Sigmoid colon (tissue), 7 donors: ENCODE data around the gene RDH5. TPM values are rescaled to one million over a fixed set of nuclear protein-coding genes. Genes with fewer than 3 reads are reported as not detected.

Source experiments
- DNase-seq: peaks from one replicate; pipeline ENCODE4 v3.0.0-alpha.2; 2019
- H3K27ac ChIP-seq, 4 donors: fragments of 200-600 bp; sonication (generic); one replicate each; pipeline ENCODE4 v1.5.1; 2016 to 2019; ENCODE audit warnings: mild to moderate bottlenecking in 1 of 4
- H3K27me3 ChIP-seq, 3 donors: fragments of 200-600 bp; sonication (generic); one replicate each; pipeline ENCODE4 v1.5.1; 2019; ENCODE audit warnings: mild to moderate bottlenecking in 1 of 3
- H3K36me3 ChIP-seq, 4 donors: fragments of 200-600 bp; sonication (generic); one replicate each; pipeline ENCODE4 v1.5.1; 2016 to 2019
- H3K4me1 ChIP-seq, 4 donors: fragments of 200-600 bp; sonication (generic); one replicate each; pipeline ENCODE4 v1.5.1; 2017 to 2019
- H3K4me3 ChIP-seq, 4 donors: fragments of 200-600 bp; sonication (generic); one replicate each; pipeline ENCODE4 v1.5.1; 2017 to 2019; ENCODE audit warnings: mild to moderate bottlenecking in 2 of 4, moderate library complexity in 1 of 4
- H3K9me3 ChIP-seq, 4 donors: fragments of 200-600 bp in 3 of 4; sonication (generic) in 3 of 4; one replicate each; pipeline versions ENCODE4 v1.5.1 to v1.6.1; 2013 to 2019
- EP300 ChIP-seq, 4 donors: sonication (generic); formaldehyde crosslinking; IDR thresholded peaks; one replicate each; pipeline ENCODE4 v1.6.1; 2017; ENCODE audit warnings: antibody characterized with exemption in 4 of 4
- POLR2A ChIP-seq, 2 donors: fragments of 450-650 bp; IDR thresholded peaks; one replicate each; pipeline ENCODE4 v1.6.1; 2016; ENCODE audit warnings: antibody characterized with exemption in 2 of 2, mild to moderate bottlenecking in 2 of 2, moderate library complexity in 2 of 2
- POLR2AphosphoS5 ChIP-seq, 4 donors: sonication (generic); formaldehyde crosslinking; IDR thresholded peaks; one replicate each; pipeline ENCODE4 v1.6.1; 2017; ENCODE audit warnings: antibody characterized with exemption in 4 of 4
- WGBS, 2 donors: extraction: QIAGEN DNeasy Blood & Tissue Kit; methylation state at CpG; one replicate each; pipeline ENCODE4 v1.1.7; 2013; 5-methylcytosine and 5-hydroxymethylcytosine counted together
- intact Hi-C: fragments of 100-400 bp; cut with DNase I; formaldehyde crosslinking; loops from one replicate; pipeline ENCODE4 v1.15.1; 2023
- polyA plus RNA-seq, 3 donors: library from polyadenylated mRNA; stranded (reverse); fragments of 200-250 nt; gene quantifications; one replicate each; pipeline ENCODE4 v1.2.3, GENCODE V29; 2013
- total RNA-seq, 4 donors: library from RNA; depleted of rRNA; stranded (reverse); fragments of >200 nt; gene quantifications; one replicate each; pipeline ENCODE4 v1.1.0, GENCODE V29; 2016
- TF ChIP-seq, protein P1 (sequence below), 4 experiments: fragments of 450-650 bp in 3 of 4; fragments of 200-600 bp in 1 of 4; IDR thresholded peaks; one replicate each; pipeline ENCODE4 v1.5.1; 2016 to 2019; ENCODE audit warnings: antibody characterized with exemption in 4 of 4, mild to moderate bottlenecking in 3 of 4, moderate library complexity in 2 of 4
- donor health status: healthy with polysubstance abuse.
- donor health status: Bipolar disorder and iron deficiency.
- donor health status: healthy.

RDH5 gene
- total and polyA plus RNA-seq, 7 donors, result 8.4 to 37.5 (median 30.7) TPM

GRCh38 chr12:55707841-55708694 is 12.1 kb upstream of the RDH5 start, which contains the start of gene ITGA7:
TSS of gene ITGA7 (minus strand) at chr12:55707904. CDS start at chr12:55707682, 222 bp downstream.
- H3K27ac ChIP-seq, result peak within 1 kb of the TSS; percentile 94 to 100 (median 98)
- no peaks in the 10 kb centered on the region for H3K36me3 ChIP-seq
- peak; percentile 92 for DNase-seq
- H3K9me3 ChIP-seq, result no peaks in the 10 kb centered on the region
- H3K4me1 ChIP-seq, result peaks cover 0 to 72% (median 56%) of the 10 kb centered on the region in 4 donors
- TF ChIP-seq, protein P1, sequence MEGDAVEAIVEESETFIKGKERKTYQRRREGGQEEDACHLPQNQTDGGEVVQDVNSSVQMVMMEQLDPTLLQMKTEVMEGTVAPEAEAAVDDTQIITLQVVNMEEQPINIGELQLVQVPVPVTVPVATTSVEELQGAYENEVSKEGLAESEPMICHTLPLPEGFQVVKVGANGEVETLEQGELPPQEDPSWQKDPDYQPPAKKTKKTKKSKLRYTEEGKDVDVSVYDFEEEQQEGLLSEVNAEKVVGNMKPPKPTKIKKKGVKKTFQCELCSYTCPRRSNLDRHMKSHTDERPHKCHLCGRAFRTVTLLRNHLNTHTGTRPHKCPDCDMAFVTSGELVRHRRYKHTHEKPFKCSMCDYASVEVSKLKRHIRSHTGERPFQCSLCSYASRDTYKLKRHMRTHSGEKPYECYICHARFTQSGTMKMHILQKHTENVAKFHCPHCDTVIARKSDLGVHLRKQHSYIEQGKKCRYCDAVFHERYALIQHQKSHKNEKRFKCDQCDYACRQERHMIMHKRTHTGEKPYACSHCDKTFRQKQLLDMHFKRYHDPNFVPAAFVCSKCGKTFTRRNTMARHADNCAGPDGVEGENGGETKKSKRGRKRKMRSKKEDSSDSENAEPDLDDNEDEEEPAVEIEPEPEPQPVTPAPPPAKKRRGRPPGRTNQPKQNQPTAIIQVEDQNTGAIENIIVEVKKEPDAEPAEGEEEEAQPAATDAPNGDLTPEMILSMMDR (IDR thresholded peaks at IDR 0.05), result no peak
- TF ChIP-seq POLR2AphosphoS5 (IDR thresholded peaks at IDR 0.05) (peak; percentile 64 to 92 (median 86)), EP300 (IDR thresholded peaks at IDR 0.05) (peak in 1 of 4 donors; percentile 6), POLR2A (IDR thresholded peaks at IDR 0.05) (no peak)
- 1% methylated on average over 39 of the region's 39 CpGs for WGBS, 2 donors
- H3K27me3 ChIP-seq, result no peaks in the 10 kb centered on the region
- intact Hi-C loops, result no loop called here
- H3K4me3 ChIP-seq, result peak within 1 kb of the TSS; percentile 75 to 82 (median 78)

DNA sequence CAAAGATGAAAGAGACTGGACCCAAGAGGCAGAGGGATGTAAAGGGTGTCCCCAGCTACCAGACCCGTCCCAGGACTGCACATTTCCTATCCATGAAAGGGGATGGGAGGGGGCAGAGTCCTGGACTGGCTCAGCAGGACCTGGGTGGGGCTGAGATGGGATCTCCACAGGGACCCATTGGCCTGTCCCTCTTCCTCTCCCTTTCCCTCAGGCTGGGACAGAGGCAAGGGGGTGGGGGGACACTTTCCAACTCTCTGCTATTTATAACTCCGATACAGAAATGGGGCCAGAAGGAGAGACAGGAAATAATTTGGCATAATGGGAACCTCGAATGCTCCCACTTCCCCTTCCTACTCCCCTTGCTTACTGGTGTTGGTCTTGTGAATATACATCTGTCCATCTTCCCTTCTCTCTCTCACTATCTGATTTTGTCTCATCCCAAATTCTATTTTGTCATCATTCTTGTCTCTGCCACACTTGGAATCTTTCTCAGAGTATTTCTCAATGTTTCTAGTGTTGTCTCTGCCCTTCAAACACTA is 11.4 kb upstream of the RDH5 start:
- TF ChIP-seq POLR2AphosphoS5 (IDR thresholded peaks at IDR 0.05), result peak in 3 of 4 donors; percentile 15 to 67 (median 28)
- TF ChIP-seq EP300 (IDR thresholded peaks at IDR 0.05), result no peak
- Histone ChIP-seq H3K4me1 (peaks cover 0 to 70% (median 56%) of the 10 kb centered on the region in 4 donors), H3K27me3 (no peaks in the 10 kb centered on the region), H3K27ac (peak overlapping the region; percentile 94 to 100 (median 98)), H3K9me3 (no peaks in the 10 kb centered on the region), H3K36me3 (no peaks in the 10 kb centered on the region), H3K4me3 (peak overlapping the region in 3 of 4 donors; percentile 75 to 82 (median 81))
- WGBS, 2 donors, result 16 to 24% methylated on average over 3 of the region's 3 CpGs
- intact Hi-C loops, result no loop called here
- no peak for DNase-seq

DNA sequence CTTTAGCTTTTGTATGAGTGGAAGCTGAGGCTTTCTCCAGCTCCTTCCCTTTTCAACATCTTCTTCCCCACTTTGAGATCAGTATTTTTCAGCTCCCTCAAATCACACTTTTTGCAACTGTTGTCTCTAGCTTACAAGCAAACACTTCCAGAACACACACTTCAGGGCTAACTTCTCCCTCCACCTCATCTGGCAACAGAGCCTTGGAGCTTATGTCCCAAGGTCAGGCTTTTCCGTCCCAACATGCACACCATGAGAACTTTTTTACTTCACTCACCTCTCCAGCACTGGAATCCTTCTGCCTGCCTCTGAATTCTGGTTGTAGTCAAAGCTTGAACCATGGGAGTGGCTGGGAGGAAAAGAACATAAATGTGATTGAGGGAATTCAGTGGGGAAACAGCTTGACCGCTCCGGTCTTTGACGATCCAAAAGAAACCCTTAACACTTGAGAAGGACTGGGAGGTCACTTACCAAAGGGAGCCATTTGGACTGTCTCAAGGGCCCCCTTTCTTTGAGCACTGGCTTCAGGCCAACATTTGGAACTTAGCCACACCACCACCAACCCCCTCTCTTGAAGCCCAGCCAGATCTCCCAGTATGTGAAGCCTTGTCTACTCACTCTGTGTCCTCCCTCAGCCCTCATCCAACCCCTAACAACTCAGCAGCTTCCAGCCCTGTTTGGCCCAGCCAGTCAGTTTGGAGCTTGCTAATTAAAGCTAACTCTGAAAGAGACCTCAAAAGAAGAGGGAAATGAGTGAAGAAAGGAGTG is 8.2 kb upstream of the RDH5 start:
- Histone ChIP-seq H3K4me1 (peaks cover 0 to 78% (median 71%) of the 10 kb centered on the region in 4 donors), H3K27ac (peak overlapping the region; percentile 76 to 100 (median 97)), H3K4me3 (peak overlapping the region in 1 of 4 donors; percentile 12), H3K9me3 (no peaks in the 10 kb centered on the region), H3K36me3 (no peaks in the 10 kb centered on the region), H3K27me3 (no peaks in the 10 kb centered on the region)
- WGBS, 2 donors, result 74 to 80% methylated on average over 4 of the region's 4 CpGs
- intact Hi-C loops, result no loop called here
- TF ChIP-seq, protein P1 (IDR thresholded peaks at IDR 0.05), result no peak
- TF ChIP-seq POLR2AphosphoS5 (IDR thresholded peaks at IDR 0.05) (no peak), POLR2A (IDR thresholded peaks at IDR 0.05) (no peak), EP300 (IDR thresholded peaks at IDR 0.05) (no peak)
- no peak for DNase-seq

DNA sequence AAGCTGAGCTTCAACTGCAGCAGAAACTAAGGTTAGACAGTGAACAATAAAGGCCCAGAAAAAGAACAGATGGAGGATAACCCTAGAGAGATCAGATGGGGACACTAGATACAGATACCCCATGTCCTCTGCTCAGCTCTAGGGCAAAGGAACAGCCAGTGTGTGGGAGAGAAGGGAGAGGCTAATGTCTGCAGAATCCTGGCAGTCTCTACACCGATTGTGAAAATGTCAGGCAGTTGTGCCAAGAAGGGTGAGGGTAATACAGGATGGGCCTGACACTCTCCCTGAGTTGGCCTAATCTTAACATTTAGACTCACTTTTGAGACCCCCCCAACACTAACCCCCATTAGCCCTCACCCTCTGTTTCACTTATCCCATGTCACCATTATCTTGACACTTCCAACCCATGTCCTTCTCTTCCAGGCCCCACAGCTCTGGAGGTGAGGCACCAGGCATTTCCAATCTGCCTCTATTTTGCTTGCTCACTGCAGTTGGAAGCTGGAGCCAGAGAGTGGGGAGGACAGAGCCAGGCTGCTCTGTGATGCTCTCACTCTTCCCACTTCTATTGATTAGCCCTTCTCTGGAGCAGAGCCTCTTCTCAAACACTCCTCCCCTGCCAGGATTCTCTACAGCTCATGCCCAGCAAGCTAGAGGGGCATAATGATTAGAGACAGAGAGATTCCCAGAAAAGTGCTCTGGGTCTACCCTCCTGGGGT is 7.3 kb upstream of the RDH5 start:
- peak overlapping the region; percentile 76 to 100 (median 97) for H3K27ac ChIP-seq
- intact Hi-C loops, result no loop called here
- no peaks in the 10 kb centered on the region for H3K36me3 ChIP-seq
- H3K4me3 ChIP-seq, result no peak overlapping the region
- H3K9me3 ChIP-seq, result no peaks in the 10 kb centered on the region
- no peaks in the 10 kb centered on the region for H3K27me3 ChIP-seq
- DNase-seq, result no peak
- no peak for TF ChIP-seq POLR2A (IDR thresholded peaks at IDR 0.05)
- 49 to 59% methylated on average over 1 of the region's 1 CpG for WGBS, 2 donors
- peaks cover 0 to 86% (median 74%) of the 10 kb centered on the region in 4 donors for H3K4me1 ChIP-seq

- H3K36me3 ChIP-seq, result no peaks in the 10 kb centered on the region
- H3K4me3 ChIP-seq, result no peak overlapping the region
- TF ChIP-seq, protein P1 (IDR thresholded peaks at IDR 0.05), result no peak
- TF ChIP-seq EP300 (IDR thresholded peaks at IDR 0.05) (no peak), POLR2A (IDR thresholded peaks at IDR 0.05) (no peak), POLR2AphosphoS5 (IDR thresholded peaks at IDR 0.05) (no peak)
- intact Hi-C loops, result no loop called here
- DNase-seq, result no peak
- H3K27ac ChIP-seq, result peak overlapping the region; percentile 76 to 100 (median 97)
- 80 to 81% methylated on average over 2 of the region's 2 CpGs for WGBS, 2 donors
- H3K9me3 ChIP-seq, result no peaks in the 10 kb centered on the region
- peaks cover 0 to 87% (median 75%) of the 10 kb centered on the region in 4 donors for H3K4me1 ChIP-seq
- H3K27me3 ChIP-seq, result no peaks in the 10 kb centered on the region
Observed at GRCh38 chr12:55713721-55714120, 6.5 kb upstream of the RDH5 start.
